GM18907 (cell line): ENCODE results near the gene SIN3A.
"Not testable (repeated sequence)": the region's sequence is repeated elsewhere in the genome, so short reads cannot be mapped to it uniquely, and the experiment has no call there.

Experiments used
- ATAC-seq: cut with Tn5 transposase; IDR thresholded peaks from one replicate; pipeline ENCODE4 v1.9.1; 2021; ENCODE audit warnings: mild to moderate bottlenecking, moderate library complexity; ENCODE audit not compliant: unreplicated experiment

Gene SIN3A

DNA sequence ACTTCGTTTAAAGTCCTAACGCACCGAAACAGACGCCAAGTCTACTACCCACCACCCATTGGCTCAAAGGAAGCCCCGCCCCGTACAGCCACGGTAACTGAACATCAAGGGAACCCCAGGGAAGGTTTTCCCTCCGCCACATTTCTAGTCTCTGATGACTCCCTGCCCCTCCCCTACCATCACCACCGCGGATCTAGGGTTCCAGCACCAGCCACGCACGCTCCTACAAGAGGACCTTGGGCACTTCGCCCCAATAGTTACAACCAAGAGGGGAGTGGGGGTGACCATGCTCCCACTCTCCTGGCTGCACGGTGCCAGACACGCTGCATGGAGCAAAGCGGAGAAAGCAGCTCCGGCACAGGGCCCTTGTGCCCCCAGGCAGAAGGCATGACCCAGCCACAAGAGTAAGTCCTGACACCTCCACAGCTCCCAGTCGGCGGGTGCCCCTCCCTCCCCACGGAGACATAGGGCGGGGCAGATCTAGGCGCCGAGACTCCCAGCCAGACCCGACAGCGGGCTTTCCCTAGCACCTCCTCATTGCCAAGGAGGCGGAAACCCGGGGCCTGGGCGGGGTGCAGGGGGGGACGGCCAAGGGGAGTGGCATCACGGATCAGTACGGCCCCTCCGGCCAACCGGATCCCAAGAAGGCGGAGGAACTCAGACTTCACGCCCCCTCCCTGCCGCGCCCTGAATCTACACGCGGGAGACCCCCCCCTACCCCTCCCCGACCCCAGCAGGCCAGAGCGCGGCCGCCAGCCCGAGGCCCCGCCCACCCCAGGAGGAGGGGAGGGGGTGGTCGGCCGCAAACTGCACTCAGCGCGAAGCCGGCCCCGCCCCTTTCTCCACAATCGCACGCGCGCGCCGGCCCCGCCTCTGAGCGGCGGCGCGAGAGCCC lies 936 bp downstream of the SIN3A start:
- peak; percentile 29 for ATAC-seq

GRCh38 chr15:75449585-75450306 lies 1.7 kb downstream of the SIN3A start:
- ATAC-seq: no peak

- not testable (repeated sequence) for ATAC-seq
These were observed 3.3 kb downstream of the SIN3A start for GRCh38 chr15:75448171-75448570.

- ATAC-seq: no peak
These were observed 5.3 kb downstream of the SIN3A start for GRCh38 chr15:75446151-75446550.

DNA sequence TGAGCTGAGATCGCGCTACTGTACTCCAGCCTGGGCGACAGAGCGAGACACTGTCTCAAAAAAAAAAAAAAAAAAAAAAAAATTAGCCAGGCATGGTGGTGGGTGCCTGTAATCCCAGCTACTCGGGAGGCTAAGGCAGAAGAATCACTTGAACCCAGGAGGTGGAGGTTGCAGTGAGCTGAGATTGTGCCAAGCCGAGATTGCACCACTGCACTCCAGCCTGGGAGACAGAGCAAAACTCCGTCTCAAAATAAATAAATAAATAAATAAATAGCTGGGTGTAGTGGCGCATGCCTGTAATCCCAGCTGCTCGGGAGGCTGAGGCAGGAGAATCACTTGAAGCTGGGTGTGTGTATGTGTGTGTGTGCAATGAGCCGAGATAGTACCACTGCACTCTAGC lies 6.2 kb downstream of the SIN3A start:
- not testable (repeated sequence) for ATAC-seq

GRCh38 chr15:75443972-75444453 lies 7.5 kb downstream of the SIN3A start:
- ATAC-seq: not testable (repeated sequence)

DNA sequence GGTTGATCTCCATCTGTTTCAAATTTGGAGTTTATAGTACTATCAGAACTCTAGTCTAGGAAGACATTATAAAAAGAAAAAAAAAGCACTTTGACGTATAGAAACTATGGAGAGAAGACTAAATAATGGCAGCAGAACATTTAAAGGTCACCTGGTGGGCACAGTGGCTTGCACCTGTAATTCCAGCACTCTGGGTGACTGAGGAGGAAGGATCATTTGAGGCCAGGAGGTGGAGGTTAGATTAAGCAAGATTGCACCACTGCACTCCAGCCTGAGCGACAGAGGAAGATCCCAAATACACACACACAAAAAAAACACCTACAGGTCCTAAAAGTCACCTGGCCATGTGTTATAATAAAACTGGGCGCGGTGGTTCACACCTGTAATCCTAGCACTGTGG lies 13.8 kb downstream of the SIN3A start:
- ATAC-seq: no peak

DNA sequence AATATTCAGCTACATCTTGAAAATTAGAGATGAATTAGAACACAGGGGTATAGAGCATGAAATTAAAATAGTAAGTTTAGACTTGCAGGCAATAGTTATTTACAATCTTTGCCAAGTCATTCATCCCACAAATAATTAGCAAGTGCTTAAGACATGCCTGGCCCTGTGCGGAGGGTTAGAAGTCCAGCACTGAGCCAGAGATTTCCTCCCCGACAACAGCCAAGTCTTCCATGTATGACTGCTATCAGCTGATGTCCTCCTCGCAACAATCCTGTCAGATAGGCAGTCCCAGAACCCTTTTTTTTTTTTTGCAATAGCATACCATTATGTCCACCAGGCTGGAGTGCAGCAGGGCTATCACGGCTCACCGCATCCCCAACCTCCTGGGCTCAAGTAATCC lies 14.6 kb downstream of the SIN3A start:
- no peak for ATAC-seq

DNA sequence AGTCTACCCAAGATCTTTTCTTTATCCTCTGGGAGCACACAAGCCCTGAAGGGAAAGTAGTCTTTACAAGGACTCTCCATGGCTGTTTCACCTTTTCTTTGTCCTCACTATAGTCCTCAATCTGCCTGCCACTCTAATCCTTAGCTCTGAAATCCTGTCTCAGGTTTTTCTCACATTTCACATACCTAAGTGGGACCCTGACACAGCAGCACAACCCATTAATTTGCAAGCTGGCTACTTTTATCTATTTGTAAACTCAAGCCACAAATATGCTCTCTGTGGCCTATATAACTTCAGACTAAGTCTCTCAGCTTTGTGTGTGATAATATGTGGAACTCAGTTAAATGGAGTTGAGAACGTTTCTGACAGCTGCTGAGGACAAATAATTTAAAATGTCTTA lies 19.8 kb downstream of the SIN3A start:
- no peak for ATAC-seq

- ATAC-seq: no peak
These were observed 20.2 kb downstream of the SIN3A start for GRCh38 chr15:75431270-75431669.

DNA sequence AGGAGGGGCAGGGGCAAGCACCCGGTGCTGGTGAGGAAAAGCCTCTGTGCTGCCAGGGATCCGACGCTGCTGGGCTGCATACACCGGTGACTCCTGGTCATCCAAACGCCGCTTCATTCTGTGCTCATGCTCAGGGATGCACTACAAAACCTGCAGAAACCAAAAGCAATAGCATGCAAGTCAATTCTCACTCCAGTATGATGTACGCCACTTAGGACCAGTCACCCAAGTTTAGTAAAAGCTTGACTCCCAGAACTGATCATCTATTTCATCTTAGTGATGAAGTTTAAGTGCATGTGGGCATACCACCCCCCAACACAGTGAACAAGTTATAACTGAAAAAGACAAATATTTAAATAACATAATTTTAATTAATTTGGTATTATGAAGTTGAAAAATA lies 21.2 kb downstream of the SIN3A start:
- no peak for ATAC-seq

- ATAC-seq: no peak
These were observed 23.3 kb downstream of the SIN3A start for GRCh38 chr15:75428152-75428551.

DNA sequence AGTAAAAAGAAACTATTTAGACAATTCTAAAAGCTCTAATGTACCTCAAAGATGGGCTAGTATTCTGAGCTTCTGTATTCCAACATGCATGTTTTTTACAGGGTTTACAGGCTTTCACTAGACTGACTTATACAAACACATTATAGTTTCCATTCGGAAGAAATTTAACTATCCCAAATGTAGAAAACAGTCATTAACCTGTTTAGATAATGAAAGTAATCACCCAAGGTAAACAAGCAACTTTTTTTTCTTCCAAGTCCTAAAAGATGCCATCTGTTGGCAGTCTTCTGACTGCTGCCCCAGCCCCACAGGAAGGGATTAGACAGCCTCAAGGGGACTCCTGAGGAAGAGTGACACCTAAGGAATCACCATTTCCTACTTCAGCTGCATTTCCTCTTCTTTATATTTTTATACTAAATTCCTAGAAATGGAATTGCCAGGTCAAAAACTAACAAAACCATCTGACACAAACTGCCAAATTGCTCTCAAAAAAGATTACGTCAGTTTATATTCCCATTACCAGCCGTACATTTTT lies 25.5 kb downstream of the SIN3A start:
- no peak for ATAC-seq

GRCh38 chr15:75422554-75422953 lies 28.9 kb downstream of the SIN3A start:
- ATAC-seq: no peak

DNA sequence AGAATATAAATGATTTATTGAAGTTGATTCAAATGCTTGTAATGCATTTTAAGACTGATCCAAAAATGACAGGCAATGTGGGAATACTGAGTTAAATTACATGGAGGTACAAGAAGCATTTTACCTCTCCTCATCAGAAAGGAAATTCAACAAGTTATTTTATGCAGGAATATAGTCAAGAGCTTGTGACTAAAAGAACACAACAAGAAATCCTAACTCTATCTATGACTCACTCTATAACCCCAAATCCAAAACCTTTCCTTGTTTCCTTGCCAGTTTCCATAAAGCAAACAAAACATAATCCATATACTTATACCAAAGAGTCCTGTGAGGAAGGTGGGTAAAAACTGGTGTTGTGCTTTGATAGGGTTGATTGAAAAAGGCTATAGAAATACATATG lies 30.8 kb downstream of the SIN3A start:
- no peak for ATAC-seq

- ATAC-seq: no peak
These were observed 34.9 kb downstream of the SIN3A start for GRCh38 chr15:75416584-75416983.

DNA sequence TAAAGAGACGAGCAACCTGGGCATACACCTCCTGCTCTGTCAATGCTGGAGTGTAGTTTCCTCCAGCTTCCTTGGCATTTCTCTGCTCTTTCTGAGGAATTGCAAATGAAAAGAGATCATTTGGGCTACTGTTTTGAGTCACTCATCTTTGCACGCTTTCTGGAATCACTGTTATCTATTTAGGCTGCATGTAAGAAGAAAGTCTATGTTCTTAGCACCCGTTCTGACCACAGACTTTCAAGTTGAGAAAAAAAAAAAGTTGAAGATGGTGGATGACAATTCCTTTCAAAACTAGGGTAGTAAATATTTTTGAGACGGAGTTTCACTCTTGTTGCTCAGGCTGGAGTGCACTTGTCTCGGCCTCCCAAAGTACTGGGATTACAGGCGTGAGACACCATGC lies 41.3 kb downstream of the SIN3A start:
- no peak for ATAC-seq

DNA sequence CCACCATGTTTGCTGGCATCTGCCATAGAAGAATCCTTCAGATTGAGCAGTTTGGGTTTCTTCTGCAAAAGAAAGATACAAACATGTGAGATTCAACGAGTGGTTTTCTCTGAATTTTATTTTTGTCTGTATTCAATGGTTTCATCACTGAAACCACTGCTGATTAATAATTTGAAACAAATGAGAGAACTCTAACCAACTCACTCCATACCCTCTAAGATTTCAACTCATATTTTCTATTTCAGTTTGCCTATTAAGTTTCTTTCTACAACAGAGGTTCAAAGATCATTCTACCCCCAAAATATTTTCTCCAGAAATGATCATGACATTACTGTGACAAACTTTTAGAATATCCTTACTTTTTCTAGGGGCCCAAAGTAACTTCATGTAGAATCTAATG lies 44.4 kb downstream of the SIN3A start:
- no peak for ATAC-seq

DNA sequence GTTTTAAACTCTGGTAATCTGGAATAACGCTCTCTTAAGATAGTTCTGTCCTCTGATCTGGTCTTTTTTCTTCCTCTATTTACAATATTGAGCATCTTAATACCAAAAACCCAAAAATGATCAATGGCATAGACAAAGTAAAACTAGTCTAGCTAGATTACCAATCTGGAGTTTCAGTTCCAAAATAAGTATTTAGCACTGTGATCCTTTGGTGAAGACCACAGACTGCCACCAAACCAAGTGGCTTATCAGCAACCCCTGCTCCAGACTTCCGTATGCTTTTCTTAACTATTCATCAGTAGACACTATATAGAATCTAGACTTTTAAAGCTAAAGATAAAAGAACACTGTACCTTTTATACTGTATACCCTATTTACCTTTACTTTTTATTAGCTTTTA lies 47.6 kb downstream of the SIN3A start:
- ATAC-seq: no peak

- ATAC-seq: no peak
These were observed 54.0 kb downstream of the SIN3A start for GRCh38 chr15:75397494-75397893.

GRCh38 chr15:75389791-75390382 lies 61.6 kb downstream of the SIN3A start:
- no peak for ATAC-seq
